Measurements from ENCODE around the gene SORCS2.

- TF ChIP-seq CTCF (IDR thresholded peaks at IDR 0.05) (no peak), EP300 (IDR thresholded peaks at IDR 0.05; ENCODE audit: low read depth) (no peak)
These were observed 4.6 kb upstream of the SORCS2 start for GRCh38 chr4:7187691-7188090.
